WTC11 (cell line): ENCODE data around the gene METTL23. TPM values are rescaled to one million over a fixed set of nuclear protein-coding genes. Genes with fewer than 3 reads are reported as not detected.

Source experiments
- ARID4B ChIP-seq: sonication (generic); formaldehyde crosslinking; IDR thresholded peaks from 2 replicates; pipeline ENCODE4 v1.8.0; 2023; ENCODE audit warnings: missing genetic modification reagents, mild to moderate bottlenecking, borderline replicate concordance
- CREB1 ChIP-seq: sonication (generic); formaldehyde crosslinking; IDR thresholded peaks from 2 replicates; pipeline ENCODE4 v1.8.0; 2023; ENCODE audit warnings: mild to moderate bottlenecking, missing genetic modification reagents
- CREM ChIP-seq: sonication (generic); formaldehyde crosslinking; IDR thresholded peaks from 2 replicates; pipeline ENCODE4 v1.8.1; 2022; ENCODE audit warnings: mild to moderate bottlenecking, missing genetic modification reagents, moderate library complexity
- ESRRA ChIP-seq: sonication (generic); formaldehyde crosslinking; IDR thresholded peaks from 2 replicates; pipeline ENCODE4 v1.8.1; 2022; ENCODE audit warnings: mild to moderate bottlenecking, missing genetic modification reagents, borderline replicate concordance
- FOXP4 ChIP-seq: sonication (generic); formaldehyde crosslinking; IDR thresholded peaks from 2 replicates; pipeline ENCODE4 v1.8.0; 2022; ENCODE audit warnings: mild to moderate bottlenecking, missing genetic modification reagents
- MAX ChIP-seq: sonication (generic); formaldehyde crosslinking; IDR thresholded peaks from 2 replicates; pipeline ENCODE4 v1.8.0; 2022; ENCODE audit warnings: mild to moderate bottlenecking, missing genetic modification reagents
- NFATC4 ChIP-seq: fragments of 250-450 bp; sonication (Bioruptor Pico); IDR thresholded peaks from 2 replicates; pipeline ENCODE4 v1.9.0; 2021; ENCODE audit warnings: mild to moderate bottlenecking
- NFE2L1 ChIP-seq: sonication (generic); formaldehyde crosslinking; IDR thresholded peaks from 2 replicates; pipeline ENCODE4 v1.8.1; 2023; ENCODE audit warnings: missing genetic modification reagents
- NR1H2 ChIP-seq: sonication (generic); formaldehyde crosslinking; IDR thresholded peaks from 2 replicates; pipeline ENCODE4 v1.9.0; 2021; ENCODE audit warnings: mild to moderate bottlenecking, moderate library complexity, missing genetic modification reagents
- OVOL2 ChIP-seq: fragments of 250-450 bp; sonication (Bioruptor Pico); IDR thresholded peaks from 2 replicates; pipeline ENCODE4 v1.9.0; 2021; ENCODE audit warnings: mild to moderate bottlenecking, borderline replicate concordance
- PRDM15 ChIP-seq: sonication (generic); formaldehyde crosslinking; IDR thresholded peaks from 2 replicates; pipeline ENCODE4 v1.8.0; 2022; ENCODE audit warnings: missing genetic modification reagents
- PREB ChIP-seq: sonication (generic); formaldehyde crosslinking; IDR thresholded peaks from 2 replicates; pipeline ENCODE4 v1.8.1; 2022; ENCODE audit warnings: mild to moderate bottlenecking, missing genetic modification reagents, moderate library complexity, borderline replicate concordance
- TEAD4 ChIP-seq: sonication (generic); formaldehyde crosslinking; IDR thresholded peaks from 2 replicates; pipeline ENCODE4 v1.8.0; 2022; ENCODE audit warnings: mild to moderate bottlenecking, missing genetic modification reagents
- TP53 ChIP-seq: sonication (generic); formaldehyde crosslinking; IDR thresholded peaks from 2 replicates; pipeline ENCODE4 v1.8.1; 2023; ENCODE audit warnings: mild to moderate bottlenecking, missing genetic modification reagents
- USF1 ChIP-seq: sonication (generic); formaldehyde crosslinking; IDR thresholded peaks from 2 replicates; pipeline ENCODE4 v1.8.0; 2022; ENCODE audit warnings: mild to moderate bottlenecking, missing genetic modification reagents
- USF2 ChIP-seq: sonication (generic); formaldehyde crosslinking; IDR thresholded peaks from 2 replicates; pipeline ENCODE4 v1.8.1; 2023; ENCODE audit warnings: mild to moderate bottlenecking, missing genetic modification reagents, moderate library complexity
- ZNF121 ChIP-seq: sonication (generic); formaldehyde crosslinking; IDR thresholded peaks from 2 replicates; pipeline ENCODE4 v1.8.0; 2023; ENCODE audit warnings: missing genetic modification reagents
- ZNF232 ChIP-seq: sonication (generic); formaldehyde crosslinking; IDR thresholded peaks from 2 replicates; pipeline ENCODE4 v1.8.0; 2022; ENCODE audit warnings: mild to moderate bottlenecking, missing genetic modification reagents
- ZNF281 ChIP-seq: sonication (generic); formaldehyde crosslinking; IDR thresholded peaks from 2 replicates; pipeline ENCODE4 v1.8.0; 2023; ENCODE audit warnings: mild to moderate bottlenecking, missing genetic modification reagents
- ZNF512 ChIP-seq: sonication (generic); formaldehyde crosslinking; IDR thresholded peaks from 2 replicates; pipeline ENCODE4 v1.8.1; 2022; ENCODE audit warnings: missing genetic modification reagents, borderline replicate concordance
- total RNA-seq: library from RNA; stranded (reverse); gene quantifications from 3 replicates; pipeline ENCODE4 v1.2.3, GENCODE V29; 2021

The METTL23 gene
- total RNA-seq, 1 experiment from 2014 or later: 48.5 TPM

GRCh38 chr17:76737082-76737675 is 10.5 kb downstream of the METTL23 start, which contains the start of gene SRSF2 (continued):
- TF ChIP-seq ZNF512 (CRISPR knock-in tag) (0 out of 2 replicates have a peak, but pooled peaks have one; percentile 51), USF1 (CRISPR knock-in tag) (peak; percentile 39; the same call in 1 of the 2 replicates), PRDM15 (CRISPR knock-in tag) (peak; percentile 67; the same call in 1 of the 2 replicates), MAX (CRISPR knock-in tag) (no peak; the same call in 1 of the 2 replicates), OVOL2 (CRISPR knock-in tag) (no peak), ARID4B (CRISPR knock-in tag) (peak; percentile 93), NFATC4 (0 out of 2 replicates have a peak, but pooled peaks have one; percentile 23), CREB1 (CRISPR knock-in tag) (0 out of 2 replicates have a peak, but pooled peaks have one; percentile 14), ZNF121 (no peak), FOXP4 (CRISPR knock-in tag) (peak; percentile 87; the same call in 1 of the 2 replicates), CREM (peak; percentile 27), PREB (CRISPR knock-in tag) (peak; percentile 71; the same call in 1 of the 2 replicates), USF2 (CRISPR knock-in tag) (no peak), ESRRA (peak; percentile 71; the same call in 1 of the 2 replicates), ZNF232 (CRISPR knock-in tag) (peak; percentile 88; the same call in 1 of the 2 replicates), NFE2L1 (CRISPR knock-in tag) (peak; percentile 100), NR1H2 (CRISPR knock-in tag) (no peak), TEAD4 (CRISPR knock-in tag) (peak; percentile 77; the same call in 1 of the 2 replicates), TP53 (CRISPR knock-in tag) (0 out of 2 replicates have a peak, but pooled peaks have one; percentile 77), ZNF281 (CRISPR knock-in tag) (no peak)
